Testis (tissue), 2 donors: Measurements from ENCODE around the gene OR10G7.

Experiments used
- CTCF ChIP-seq, 3 experiments: fragments of 450-650 bp in 2 of 3; fragments of 200-600 bp in 1 of 3; sonication (generic) in 1 of 3; IDR thresholded peaks; one replicate each; pipeline ENCODE4 v1.5.1; 2016 to 2019; ENCODE audit warnings: antibody characterized with exemption in 3 of 3, mild to moderate bottlenecking in 2 of 3, moderate library complexity in 1 of 3
- POLR2A ChIP-seq: fragments of 450-650 bp; IDR thresholded peaks from one replicate; pipeline ENCODE4 v1.6.1; 2017; ENCODE audit warnings: antibody characterized with exemption, mild to moderate bottlenecking, moderate library complexity

DNA sequence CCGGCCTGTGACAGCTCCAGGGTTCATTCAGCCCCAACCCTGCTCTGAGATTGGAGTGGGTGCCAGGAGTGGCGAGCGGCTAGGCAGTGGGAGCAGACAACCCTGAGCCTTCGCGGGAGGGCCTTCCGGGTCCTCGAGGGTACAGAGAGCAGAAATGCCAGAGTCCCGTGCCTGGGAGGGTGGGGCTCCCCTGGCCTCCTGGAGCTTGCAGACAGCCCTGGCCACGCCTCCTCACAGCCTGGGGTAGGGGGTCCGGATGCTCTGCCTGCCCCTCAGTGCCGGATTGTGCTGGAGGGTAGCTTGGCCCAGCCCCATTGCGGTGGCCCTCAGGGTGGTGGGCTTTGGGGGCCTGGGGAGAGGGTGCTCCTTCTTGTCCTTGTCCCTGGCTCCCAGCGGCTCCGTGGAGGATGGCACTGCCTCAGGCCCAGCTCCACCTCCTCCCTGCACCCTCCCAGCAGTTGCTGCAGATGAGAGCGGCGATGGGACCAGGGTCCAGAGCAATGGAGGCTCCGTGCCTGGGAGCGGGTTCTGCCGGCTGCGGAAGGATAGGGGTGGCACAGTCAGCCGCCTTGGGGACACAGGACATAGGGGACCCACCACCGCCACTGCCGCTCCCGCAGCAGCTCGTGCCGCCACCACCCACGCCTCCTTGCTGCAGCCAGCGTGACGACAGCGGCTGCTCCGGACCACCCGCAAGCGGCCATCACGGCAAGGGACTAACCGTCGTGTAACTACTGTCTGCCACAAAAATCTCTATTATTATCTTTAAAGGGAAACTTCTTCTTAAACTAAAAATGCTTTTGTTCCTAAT, 34.9 kb upstream of the OR10G7 start:
- TF ChIP-seq CTCF (IDR thresholded peaks at IDR 0.05) (no peak), POLR2A (no peak)
